K562 treated with DMSO at 1 percent for 12 hours (cell line): Measurements from ENCODE around the gene PHTF2. TPM values are rescaled to one million over a fixed set of nuclear protein-coding genes. Genes with fewer than 3 reads are reported as not detected.

Experiments
- total RNA-seq: library from RNA; unstranded; fragments of 300-600 nt; gene quantifications from 2 replicates; pipeline ENCODE4 v1.2.3, GENCODE V29; 2022; ENCODE audit not compliant: insufficient read depth

The PHTF2 gene
- 11.8 and 27.5 TPM in 2 replicates for total RNA-seq

GRCh38 chr7:77798394-77799077 lies at the start of gene PHTF2, which contains the start of gene TMEM60:
PHTF2 (plus strand) TSS chr7:77798773.
TMEM60 (minus strand) TSS chr7:77798434; CDS start chr7:77794373, 4,061 bp downstream.

Other genes with a start within 250 kb of the PHTF2 start
- 9.4 and 21.6 TPM in 2 replicates for gene RSBN1L, start 102.3 kb upstream of the PHTF2 start, total RNA-seq
- 42.0 and 62.6 TPM in 2 replicates for gene TMEM60, start 339 bp upstream of the PHTF2 start, total RNA-seq